ENCODE measurements around the gene TRIM62.
"Not testable (repeated sequence)": the region's sequence is repeated elsewhere in the genome, so short reads cannot be mapped to it uniquely, and the experiment has no call there.

The TRIM62 gene

GRCh38 chr1:33133478-33134105 is 48.3 kb downstream of the TRIM62 start:
- no peak for DNase-seq (ENCODE audit: low spot score)

- DNase-seq (ENCODE audit: low spot score): no peak
Observed at GRCh38 chr1:33132549-33132948, 49.3 kb downstream of the TRIM62 start.

DNA sequence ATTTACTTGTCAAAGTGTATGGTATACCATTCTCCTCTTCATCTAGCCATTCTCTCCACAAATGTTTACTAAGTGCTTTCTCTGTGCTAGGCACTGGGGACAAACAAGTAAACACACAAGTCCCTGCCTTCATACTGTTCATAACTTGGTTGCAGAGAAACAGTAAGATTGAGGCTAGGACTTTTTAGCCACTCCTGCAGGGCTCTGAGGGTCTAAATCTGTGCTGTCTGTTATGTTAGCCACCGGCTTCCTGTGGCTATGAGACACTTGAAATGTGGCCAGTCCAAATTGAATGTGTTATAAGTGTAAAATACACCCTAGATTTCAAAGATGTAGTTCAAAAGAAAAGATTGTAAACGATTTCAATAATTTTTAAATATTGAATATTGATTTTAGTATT is 50.7 kb downstream of the TRIM62 start:
- DNase-seq (ENCODE audit: low spot score): no peak

GRCh38 chr1:33130297-33130696 is 51.5 kb downstream of the TRIM62 start:
- DNase-seq (ENCODE audit: low spot score): no peak

GRCh38 chr1:33128781-33129180 is 53.1 kb downstream of the TRIM62 start:
- no peak for DNase-seq (ENCODE audit: low spot score)

- peak; percentile 79 for DNase-seq (ENCODE audit: low spot score)
Observed at GRCh38 chr1:33127001-33127823, 54.6 kb downstream of the TRIM62 start.

- DNase-seq (ENCODE audit: low spot score): no peak
Observed at GRCh38 chr1:33126411-33127000, 55.3 kb downstream of the TRIM62 start.

GRCh38 chr1:33124647-33125046 is 57.2 kb downstream of the TRIM62 start:
- DNase-seq (ENCODE audit: low spot score): not testable (repeated sequence)

- DNase-seq (ENCODE audit: low spot score): no peak
Observed at GRCh38 chr1:33123266-33123665, 58.6 kb downstream of the TRIM62 start.

- DNase-seq (ENCODE audit: low spot score): no peak
Observed at GRCh38 chr1:33122483-33123178, 59.2 kb downstream of the TRIM62 start.

DNA sequence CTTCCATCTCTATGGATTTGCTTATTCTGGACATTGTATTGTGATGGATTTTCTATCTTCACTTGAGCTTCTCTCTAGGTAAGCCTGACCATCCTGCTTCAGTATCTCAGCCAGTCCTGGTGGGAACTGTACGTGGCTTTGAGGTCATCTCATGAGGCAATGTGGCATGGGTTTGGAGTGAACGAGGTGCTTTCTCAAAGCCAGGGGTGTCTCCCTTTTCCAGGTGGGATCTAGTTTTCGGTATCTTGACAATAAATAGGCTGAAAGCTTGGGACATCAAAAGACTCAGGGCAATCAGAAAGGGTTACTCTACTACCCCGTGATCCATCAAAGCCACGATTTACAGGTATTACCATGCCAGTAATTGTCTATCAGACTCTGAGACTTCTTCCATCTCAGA is 60.1 kb downstream of the TRIM62 start:
- DNase-seq (ENCODE audit: low spot score): no peak

- no peak for DNase-seq (ENCODE audit: low spot score)
Observed at GRCh38 chr1:33120436-33121231, 61.2 kb downstream of the TRIM62 start.

DNA sequence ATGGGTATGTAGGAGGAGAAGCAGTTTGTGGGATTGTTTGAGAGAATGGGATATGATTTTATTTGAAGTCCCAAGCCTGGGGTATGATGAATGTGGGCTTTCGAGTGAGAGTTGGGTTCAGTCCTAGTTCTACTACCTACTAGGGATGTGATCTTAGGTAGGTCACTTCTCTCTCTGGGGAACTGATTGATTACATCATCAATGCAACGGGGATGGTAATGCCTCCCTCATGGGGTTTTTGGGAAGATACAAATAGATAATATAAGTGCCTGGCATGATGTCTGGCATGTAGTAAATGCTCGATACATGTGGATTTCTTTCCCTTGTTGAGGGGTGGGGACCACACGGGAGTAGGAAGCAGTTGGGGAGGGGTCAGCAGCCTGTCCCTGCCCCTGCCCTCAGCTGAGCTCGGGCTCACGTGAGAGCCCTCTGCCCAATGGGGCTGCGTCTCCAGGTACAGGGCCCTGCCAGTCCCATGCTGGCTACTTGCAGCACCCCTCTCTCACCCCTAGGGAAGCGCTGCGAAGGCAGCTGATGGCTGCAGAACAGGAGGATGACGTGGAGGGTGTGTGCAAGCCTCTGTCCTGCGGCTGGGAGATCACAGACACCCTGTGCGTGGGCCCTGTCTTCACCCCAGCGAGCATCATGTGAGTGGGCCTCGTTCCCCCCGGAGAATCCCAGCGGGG is 62.2 kb downstream of the TRIM62 start:
- DNase-seq (ENCODE audit: low spot score): peak; percentile 66

GRCh38 chr1:33119050-33119449 is 62.8 kb downstream of the TRIM62 start:
- DNase-seq (ENCODE audit: low spot score): no peak

DNA sequence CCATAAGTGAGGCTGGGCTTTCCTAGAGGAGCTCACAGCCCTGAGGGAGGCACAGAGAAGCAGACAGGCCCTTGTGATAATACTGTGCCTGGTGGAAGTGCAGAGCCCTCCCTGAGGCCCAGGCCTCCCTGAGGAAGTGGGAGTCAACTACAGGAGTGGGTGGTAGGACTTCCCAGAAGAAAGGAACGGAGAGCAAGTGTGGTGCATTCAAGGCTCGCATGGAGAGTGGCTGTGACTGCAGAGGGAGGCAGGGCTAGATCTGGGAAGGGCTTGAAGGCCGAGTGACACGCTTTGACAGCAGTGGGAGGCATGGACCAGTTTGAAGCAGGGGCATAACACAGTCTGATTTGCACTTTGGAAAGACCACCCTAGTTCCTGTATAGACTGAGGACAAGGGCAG is 63.6 kb downstream of the TRIM62 start:
- no peak for DNase-seq (ENCODE audit: low spot score)

DNA sequence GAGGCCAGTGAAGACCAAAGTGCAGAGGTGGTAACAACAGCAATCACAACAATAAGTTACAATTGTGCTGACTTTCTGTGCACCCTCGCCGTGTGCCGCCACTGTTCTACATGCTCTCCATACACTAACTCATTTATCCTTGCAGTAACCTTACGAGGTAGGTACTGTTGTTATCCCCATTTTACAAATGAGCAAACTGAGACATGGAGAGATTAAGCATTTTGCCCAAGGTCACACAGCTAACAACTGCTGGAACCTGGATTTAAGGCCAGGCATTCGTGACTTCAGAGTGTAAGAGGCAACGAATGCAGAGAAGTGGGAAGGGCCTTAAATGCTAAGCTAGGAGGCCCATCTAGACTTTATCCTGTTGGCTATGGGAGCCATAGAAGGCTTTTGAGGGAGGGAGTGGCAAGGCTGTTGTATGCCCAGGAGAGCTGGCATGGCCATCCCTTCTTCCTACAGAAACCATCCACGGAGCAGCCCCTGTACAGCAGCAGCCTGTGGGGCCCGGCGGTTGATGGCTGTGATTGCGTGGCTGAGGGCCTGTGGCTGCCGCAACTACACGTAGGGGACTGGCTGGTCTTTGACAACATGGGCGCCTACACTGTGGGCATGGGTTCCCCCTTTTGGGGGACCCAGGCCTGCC is 64.3 kb downstream of the TRIM62 start:
- no peak for DNase-seq (ENCODE audit: low spot score)

- peak; percentile 5 for DNase-seq (ENCODE audit: low spot score)
Observed at GRCh38 chr1:33111965-33112364, 69.9 kb downstream of the TRIM62 start.

- no peak for DNase-seq (ENCODE audit: low spot score)
Observed at GRCh38 chr1:33110477-33110876, 71.4 kb downstream of the TRIM62 start.

DNA sequence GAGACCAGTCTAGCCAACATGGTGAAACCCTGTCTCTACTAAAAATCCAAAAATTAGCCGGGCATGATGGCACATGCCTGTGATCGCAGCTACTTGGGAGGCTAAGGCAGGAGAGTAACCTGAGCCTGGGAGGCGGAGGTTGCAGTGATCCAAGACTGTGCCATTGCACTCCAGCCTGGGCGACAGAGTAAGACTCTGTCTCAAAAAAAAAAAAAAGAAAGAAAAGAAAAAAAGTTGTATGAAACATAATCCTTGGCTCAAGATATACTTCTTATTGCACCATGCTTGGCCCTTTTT is 81.8 kb downstream of the TRIM62 start:
- not testable (repeated sequence) for DNase-seq (ENCODE audit: low spot score)

- peak; percentile 49 for DNase-seq (ENCODE audit: low spot score)
Observed at GRCh38 chr1:33099290-33100118, 82.3 kb downstream of the TRIM62 start.

Measured in iPS-NIHi11 (cell line).